HCT116 (cell line): ENCODE results near the gene COL5A1. TPM values are rescaled to one million over a fixed set of nuclear protein-coding genes. Genes with fewer than 3 reads are reported as not detected.

Experiments used
- ATAC-seq: fragments of 200-7000 bp; cut with Tn5 transposase; 2 replicates; pipeline ENCODE4 v1.9.1; 2020; ENCODE audit warnings: mild to moderate bottlenecking, moderate library complexity
- BruUV-seq: library from RNA; stranded (reverse); fragments of 400-500 nt; replicated peaks from 2 replicates; lab custom pipeline; 2021; lab: Mats Ljungman, UMichigan
- CTCF ChIA-PET: fragments of 300-600 bp; sonication (Branson Sonifier 250); formaldehyde crosslinking; loops from one replicate; lab custom pipeline; 2021; ENCODE audit warnings: antibody characterized with exemption; lab: Charles Lee
- POLR2A ChIA-PET: fragments of 300-600, 350-600 bp; sonication (Branson Sonifier 250); formaldehyde crosslinking; loops from one replicate; lab custom pipeline; 2021; ENCODE audit warnings: antibody characterized with exemption; lab: Charles Lee
- RAD21 ChIA-PET, 2 experiments: fragments of 300-600 bp; sonication (Branson Sonifier 250); formaldehyde crosslinking; loops; one replicate each; lab custom pipeline; 2023; ENCODE audit warnings: low total read pairs in 2 of 2; ENCODE audit not compliant: uncharacterized antibody in 2 of 2, unreplicated experiment in 2 of 2, low non-redundant PET in 1 of 2; lab: Charles Lee
- DNase-seq: peaks from one replicate; pipeline ENCODE4 v3.0.0-alpha.2; 2010; ENCODE audit warnings: low read depth, low spot score
- H2AFZ ChIP-seq: fragments of 200-600 bp; shearing (Covaris generic), sonication (generic); 2 replicates; pipeline ENCODE4 v1.6.1; 2017; ENCODE audit warnings: low read depth, mixed run types, mixed read lengths, antibody characterized with exemption, low read length; ENCODE audit not compliant: poor library complexity, severe bottlenecking
- H3K27ac ChIP-seq: 2 replicates; pipeline ENCODE4 v1.5.1; 2012; ENCODE audit warnings: low read depth, low read length
- H3K27me3 ChIP-seq: fragments of 200-600 bp; sonication (generic); 2 replicates; pipeline ENCODE4 v1.6.1; 2016; ENCODE audit warnings: mixed run types, low read length, mixed read lengths; ENCODE audit not compliant: insufficient read depth
- H3K36me3 ChIP-seq, 2 experiments: fragments of 200-500 bp in 1 of 2; fragments of 200-600 bp in 1 of 2; sonication (Bioruptor generic) in 1 of 2; sonication (generic) in 1 of 2; 2 replicates each; pipeline versions ENCODE4 v1.5.1 to v1.6.1; 2014 to 2016; ENCODE audit warnings: low read length in 2 of 2, inconsistent platforms in 1 of 2, mixed read lengths in 1 of 2, mixed run types in 1 of 2; ENCODE audit not compliant: insufficient read depth in 2 of 2, control insufficient read depth in 1 of 2
- H3K4me1 ChIP-seq, 2 experiments: fragments of 200-600 bp in 1 of 2; sonication (generic) in 1 of 2; 2 replicates each; pipeline versions ENCODE4 v1.5.1 to v1.6.1; 2012 to 2017; ENCODE audit warnings: low read length in 2 of 2, inconsistent platforms in 1 of 2, mild to moderate bottlenecking in 1 of 2, mixed read lengths in 1 of 2, mixed run types in 1 of 2, moderate library complexity in 1 of 2; ENCODE audit not compliant: insufficient read depth in 2 of 2, control insufficient read depth in 1 of 2
- H3K4me2 ChIP-seq: fragments of 200-600 bp; sonication (generic); 2 replicates; pipeline ENCODE4 v1.6.1; 2017; ENCODE audit warnings: mixed run types, low read length, mixed read lengths
- H3K4me3 ChIP-seq, 2 experiments: fragments of 200-600 bp in 1 of 2; sonication (generic) in 1 of 2; replicated peaks in 1 of 2; 2 replicates each; pipeline ENCODE4 v1.5.1; 2011 to 2016; ENCODE audit warnings: low read length in 2 of 2, control low read depth in 1 of 2, low read depth in 1 of 2, mild to moderate bottlenecking in 1 of 2, mixed read lengths in 1 of 2, mixed run types in 1 of 2
- H3K79me2 ChIP-seq: fragments of 200-600 bp; sonication (generic); 2 replicates; pipeline ENCODE4 v1.6.1; 2017; ENCODE audit warnings: mild to moderate bottlenecking, mixed run types, low read length, moderate library complexity, mixed read lengths; ENCODE audit not compliant: insufficient read depth
- H3K9ac ChIP-seq: fragments of 200-600 bp; sonication (generic); 2 replicates; pipeline ENCODE4 v1.6.1; 2016; ENCODE audit warnings: low read length, mixed read lengths
- H3K9me2 ChIP-seq: fragments of 200-600 bp; sonication (generic), shearing (Covaris generic); 2 replicates; pipeline ENCODE4 v1.6.1; 2017; ENCODE audit warnings: mixed run types, mild to moderate bottlenecking, moderate library complexity; ENCODE audit not compliant: insufficient read depth
- H3K9me3 ChIP-seq, 2 experiments: fragments of 200-500 bp in 1 of 2; fragments of 200-600 bp in 1 of 2; sonication (Bioruptor generic) in 1 of 2; sonication (generic) in 1 of 2; 2 replicates each; pipeline ENCODE4 v1.6.1; 2014 to 2017; ENCODE audit warnings: low read length in 2 of 2, mixed read lengths in 2 of 2, inconsistent platforms in 1 of 2, low read depth in 1 of 2, mild to moderate bottlenecking in 1 of 2, mixed run types in 1 of 2, moderate library complexity in 1 of 2; ENCODE audit not compliant: control insufficient read depth in 1 of 2, insufficient read depth in 1 of 2
- H4K20me1 ChIP-seq: fragments of 200-600 bp; sonication (generic), shearing (Covaris generic); 2 replicates; pipeline ENCODE4 v1.6.1; 2017; ENCODE audit warnings: mixed run types, mild to moderate bottlenecking, moderate library complexity; ENCODE audit not compliant: insufficient read depth
- CEBPB ChIP-seq: IDR thresholded peaks from 2 replicates; pipeline ENCODE4 v1.6.1; 2012; ENCODE audit warnings: low read depth
- EGR1 ChIP-seq: IDR thresholded peaks from 2 replicates; pipeline ENCODE4 v1.6.1; 2012; ENCODE audit warnings: low read depth
- ELF1 ChIP-seq: IDR thresholded peaks from 2 replicates; pipeline ENCODE4 v1.6.1; 2012; ENCODE audit warnings: low read depth, borderline replicate concordance
- EZH2phosphoT487 ChIP-seq: fragments of 200-600 bp; IDR thresholded peaks from 2 replicates; pipeline ENCODE4 v1.6.1; 2018; ENCODE audit warnings: antibody characterized with exemption, borderline replicate concordance
- JUND ChIP-seq: IDR thresholded peaks from 2 replicates; pipeline ENCODE4 v1.6.1; 2012
- POLR2AphosphoS5 ChIP-seq: IDR thresholded peaks from 2 replicates; pipeline ENCODE4 v1.6.1; 2011; ENCODE audit warnings: mild to moderate bottlenecking, low read depth, low read length, moderate library complexity
- SIN3A ChIP-seq: IDR thresholded peaks from 2 replicates; pipeline ENCODE4 v1.6.1; 2012; ENCODE audit warnings: low read depth
- SP1 ChIP-seq: IDR thresholded peaks from 2 replicates; pipeline ENCODE4 v1.6.1; 2012; ENCODE audit warnings: low read depth
- SRF ChIP-seq: IDR thresholded peaks from 2 replicates; pipeline ENCODE4 v1.6.1; 2012; ENCODE audit warnings: low read depth
- TCF7L2 ChIP-seq: IDR thresholded peaks from 2 replicates; pipeline ENCODE4 v1.7.0; 2011; ENCODE audit warnings: borderline replicate concordance, inconsistent platforms; ENCODE audit not compliant: insufficient read depth, insufficient read length; ENCODE audit errors: extremely low read depth
- ZNF274 ChIP-seq: fragments of 200-500 bp; sonication (Bioruptor generic); IDR thresholded peaks from 2 replicates; pipeline ENCODE4 v1.6.1; 2014; ENCODE audit warnings: mild to moderate bottlenecking, low read depth, low read length, inconsistent platforms
- intact Hi-C: fragments of 100-400 bp; cut with micrococcal nuclease; formaldehyde crosslinking; loops from 2 replicates; pipeline ENCODE4 v1.10.0; 2022
- total RNA-seq: library from RNA; stranded (reverse); gene quantifications from one replicate; pipeline ENCODE4 v1.2.1, GENCODE V29; 2021; ENCODE audit not compliant: unreplicated experiment
- TF ChIP-seq, protein P1 (sequence below): IDR thresholded peaks from 2 replicates; pipeline ENCODE4 v1.6.1; 2012; ENCODE audit warnings: low read depth
- TF ChIP-seq, protein P2 (sequence below), 3 experiments: fragments of 200-600 bp in 1 of 3; sonication (generic) in 1 of 3; IDR thresholded peaks in 2 of 3; conservative IDR thresholded peaks in 1 of 3; 2 replicates each; pipeline ENCODE4 v1.5.1; 2012 to 2017; ENCODE audit warnings: low read depth in 2 of 3, low read length in 2 of 3, antibody characterized with exemption in 1 of 3, borderline replicate concordance in 1 of 3, control low read depth in 1 of 3, mild to moderate bottlenecking in 1 of 3, mixed read lengths in 1 of 3, mixed run types in 1 of 3, moderate library complexity in 1 of 3; ENCODE audit not compliant: insufficient read depth in 1 of 3

The COL5A1 gene
- total RNA-seq, 1 experiment from 2014 or later = 0.30 TPM

DNA sequence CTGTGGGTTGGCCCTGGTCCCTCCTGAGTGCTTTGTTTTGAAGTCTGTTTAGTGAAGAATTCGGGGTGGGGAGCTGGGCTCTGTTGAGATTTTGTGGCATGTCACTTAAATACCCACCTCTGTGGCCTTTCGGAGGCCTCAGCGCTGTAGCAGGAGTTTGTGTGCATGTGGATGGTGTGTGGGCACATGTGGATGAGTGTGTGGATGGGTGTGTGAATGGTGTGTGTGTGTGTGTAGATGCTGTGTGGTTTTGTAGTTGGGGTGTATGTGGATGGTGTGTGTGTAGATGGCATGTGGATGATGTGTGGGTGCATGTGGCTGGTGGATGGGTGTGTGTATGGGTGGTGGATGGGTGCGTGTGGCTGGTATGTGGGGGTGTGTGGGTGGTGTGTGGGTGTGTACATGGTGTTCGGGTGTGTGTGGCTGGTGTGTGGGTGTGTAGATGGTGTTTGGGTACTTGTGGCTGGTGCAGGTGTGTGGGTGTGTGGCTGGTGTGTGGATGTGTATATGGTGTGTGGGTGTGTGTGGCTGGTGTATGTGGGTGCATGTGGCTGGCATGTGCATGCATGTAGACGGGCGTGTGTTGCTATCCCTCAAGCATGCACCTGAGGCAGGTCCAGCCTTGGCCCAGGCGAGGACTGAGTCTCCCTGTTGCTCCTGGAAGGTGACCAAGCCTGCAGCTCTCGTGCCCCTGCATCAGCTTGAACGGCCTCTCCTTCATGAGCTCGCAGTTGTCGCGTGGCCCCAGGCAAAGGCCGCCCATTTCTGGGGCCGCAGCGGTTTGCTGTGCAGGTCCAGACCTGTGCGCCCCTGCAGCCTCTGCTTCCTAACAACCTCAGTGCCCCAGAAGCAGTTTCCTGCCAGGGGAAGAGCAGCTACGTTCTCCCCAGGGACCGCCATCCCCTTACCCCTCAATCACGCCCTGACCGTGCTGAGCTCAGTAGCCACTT lies 185.0 kb downstream of the COL5A1 start:
- ATAC-seq (no peak), DNase-seq (no peak)
- intact Hi-C loops = no loop called here
- TF ChIP-seq, protein P1, sequence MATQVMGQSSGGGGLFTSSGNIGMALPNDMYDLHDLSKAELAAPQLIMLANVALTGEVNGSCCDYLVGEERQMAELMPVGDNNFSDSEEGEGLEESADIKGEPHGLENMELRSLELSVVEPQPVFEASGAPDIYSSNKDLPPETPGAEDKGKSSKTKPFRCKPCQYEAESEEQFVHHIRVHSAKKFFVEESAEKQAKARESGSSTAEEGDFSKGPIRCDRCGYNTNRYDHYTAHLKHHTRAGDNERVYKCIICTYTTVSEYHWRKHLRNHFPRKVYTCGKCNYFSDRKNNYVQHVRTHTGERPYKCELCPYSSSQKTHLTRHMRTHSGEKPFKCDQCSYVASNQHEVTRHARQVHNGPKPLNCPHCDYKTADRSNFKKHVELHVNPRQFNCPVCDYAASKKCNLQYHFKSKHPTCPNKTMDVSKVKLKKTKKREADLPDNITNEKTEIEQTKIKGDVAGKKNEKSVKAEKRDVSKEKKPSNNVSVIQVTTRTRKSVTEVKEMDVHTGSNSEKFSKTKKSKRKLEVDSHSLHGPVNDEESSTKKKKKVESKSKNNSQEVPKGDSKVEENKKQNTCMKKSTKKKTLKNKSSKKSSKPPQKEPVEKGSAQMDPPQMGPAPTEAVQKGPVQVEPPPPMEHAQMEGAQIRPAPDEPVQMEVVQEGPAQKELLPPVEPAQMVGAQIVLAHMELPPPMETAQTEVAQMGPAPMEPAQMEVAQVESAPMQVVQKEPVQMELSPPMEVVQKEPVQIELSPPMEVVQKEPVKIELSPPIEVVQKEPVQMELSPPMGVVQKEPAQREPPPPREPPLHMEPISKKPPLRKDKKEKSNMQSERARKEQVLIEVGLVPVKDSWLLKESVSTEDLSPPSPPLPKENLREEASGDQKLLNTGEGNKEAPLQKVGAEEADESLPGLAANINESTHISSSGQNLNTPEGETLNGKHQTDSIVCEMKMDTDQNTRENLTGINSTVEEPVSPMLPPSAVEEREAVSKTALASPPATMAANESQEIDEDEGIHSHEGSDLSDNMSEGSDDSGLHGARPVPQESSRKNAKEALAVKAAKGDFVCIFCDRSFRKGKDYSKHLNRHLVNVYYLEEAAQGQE = no peak
- TF ChIP-seq SIN3A (no peak), ZNF274 (no peak), CEBPB (no peak), ELF1 (no peak), TCF7L2 (no peak), EZH2phosphoT487 (no peak), SRF (no peak), POLR2AphosphoS5 (no peak), SP1 (no peak), EGR1 (no peak), JUND (no peak)
- TF ChIP-seq, protein P2, sequence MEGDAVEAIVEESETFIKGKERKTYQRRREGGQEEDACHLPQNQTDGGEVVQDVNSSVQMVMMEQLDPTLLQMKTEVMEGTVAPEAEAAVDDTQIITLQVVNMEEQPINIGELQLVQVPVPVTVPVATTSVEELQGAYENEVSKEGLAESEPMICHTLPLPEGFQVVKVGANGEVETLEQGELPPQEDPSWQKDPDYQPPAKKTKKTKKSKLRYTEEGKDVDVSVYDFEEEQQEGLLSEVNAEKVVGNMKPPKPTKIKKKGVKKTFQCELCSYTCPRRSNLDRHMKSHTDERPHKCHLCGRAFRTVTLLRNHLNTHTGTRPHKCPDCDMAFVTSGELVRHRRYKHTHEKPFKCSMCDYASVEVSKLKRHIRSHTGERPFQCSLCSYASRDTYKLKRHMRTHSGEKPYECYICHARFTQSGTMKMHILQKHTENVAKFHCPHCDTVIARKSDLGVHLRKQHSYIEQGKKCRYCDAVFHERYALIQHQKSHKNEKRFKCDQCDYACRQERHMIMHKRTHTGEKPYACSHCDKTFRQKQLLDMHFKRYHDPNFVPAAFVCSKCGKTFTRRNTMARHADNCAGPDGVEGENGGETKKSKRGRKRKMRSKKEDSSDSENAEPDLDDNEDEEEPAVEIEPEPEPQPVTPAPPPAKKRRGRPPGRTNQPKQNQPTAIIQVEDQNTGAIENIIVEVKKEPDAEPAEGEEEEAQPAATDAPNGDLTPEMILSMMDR (IDR thresholded peaks at IDR 0.05 in 2 of 3, conservative IDR thresholded peaks at IDR 0.05 in 1 of 3; ENCODE audit: borderline replicate concordance in 1 of 3, insufficient read depth in 1 of 3, low read depth in 2 of 3, low read length in 2 of 3) = no peak
- no peak overlapping the region for H3K27ac ChIP-seq
- ChIA-PET CTCF (no interaction called here), POLR2A (no interaction called here), RAD21 (no interaction called here)
- H3K9ac ChIP-seq = no peak overlapping the region
- H3K9me2 ChIP-seq = no peaks in the 10 kb centered on the region
- no peaks in the 10 kb centered on the region for H3K4me1 ChIP-seq
- no peaks in the 10 kb centered on the region for H3K79me2 ChIP-seq
- no peaks in the 10 kb centered on the region for H3K36me3 ChIP-seq
- no peaks in the 10 kb centered on the region for H3K9me3 ChIP-seq
- no TSS peak for BruUV-seq
- no peak overlapping the region for H3K4me2 ChIP-seq
- H3K27me3 ChIP-seq = no peaks in the 10 kb centered on the region
- no peak overlapping the region for H2AFZ ChIP-seq
- H3K4me3 ChIP-seq = no peak overlapping the region
- no peaks in the 10 kb centered on the region for H4K20me1 ChIP-seq
